A673 (cell line): Measurements from ENCODE around the gene ADGRE1.

Experiments
- EZH2 ChIP-seq: fragments of 200-600 bp; sonication (generic); IDR thresholded peaks from 2 replicates; pipeline ENCODE4 v1.6.1; 2017; ENCODE audit warnings: borderline replicate concordance, low read depth, mild to moderate bottlenecking, mixed read lengths, antibody characterized with exemption, low read length; ENCODE audit not compliant: poor library complexity, severe bottlenecking
- TF ChIP-seq, protein P1 (sequence below): fragments of 300-800, 200-600 bp; sonication (generic); conservative IDR thresholded peaks from 2 replicates; pipeline ENCODE4 v1.5.1; 2017; ENCODE audit warnings: low read depth, mild to moderate bottlenecking, antibody characterized with exemption, low read length, moderate library complexity, mixed read lengths

DNA sequence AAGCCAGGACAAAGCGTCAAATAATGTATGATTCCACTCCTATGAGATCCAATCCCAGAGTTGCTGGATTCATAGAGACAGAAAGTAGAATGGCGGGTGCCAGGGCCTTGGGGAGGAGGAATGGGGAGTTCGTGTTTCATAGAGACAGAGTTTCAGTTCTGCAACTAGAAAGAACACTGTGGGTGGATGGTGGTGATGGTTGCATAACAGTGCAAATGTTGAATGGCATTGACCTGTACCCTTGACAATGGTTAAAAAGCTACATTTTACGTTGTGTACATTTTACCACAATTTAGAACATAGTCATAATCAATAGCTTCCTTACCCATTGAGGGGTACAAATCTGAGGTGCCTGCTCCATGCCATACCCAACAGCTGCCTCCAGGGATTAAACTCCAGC, 100.5 kb downstream of the ADGRE1 start:
- TF ChIP-seq, protein P1, sequence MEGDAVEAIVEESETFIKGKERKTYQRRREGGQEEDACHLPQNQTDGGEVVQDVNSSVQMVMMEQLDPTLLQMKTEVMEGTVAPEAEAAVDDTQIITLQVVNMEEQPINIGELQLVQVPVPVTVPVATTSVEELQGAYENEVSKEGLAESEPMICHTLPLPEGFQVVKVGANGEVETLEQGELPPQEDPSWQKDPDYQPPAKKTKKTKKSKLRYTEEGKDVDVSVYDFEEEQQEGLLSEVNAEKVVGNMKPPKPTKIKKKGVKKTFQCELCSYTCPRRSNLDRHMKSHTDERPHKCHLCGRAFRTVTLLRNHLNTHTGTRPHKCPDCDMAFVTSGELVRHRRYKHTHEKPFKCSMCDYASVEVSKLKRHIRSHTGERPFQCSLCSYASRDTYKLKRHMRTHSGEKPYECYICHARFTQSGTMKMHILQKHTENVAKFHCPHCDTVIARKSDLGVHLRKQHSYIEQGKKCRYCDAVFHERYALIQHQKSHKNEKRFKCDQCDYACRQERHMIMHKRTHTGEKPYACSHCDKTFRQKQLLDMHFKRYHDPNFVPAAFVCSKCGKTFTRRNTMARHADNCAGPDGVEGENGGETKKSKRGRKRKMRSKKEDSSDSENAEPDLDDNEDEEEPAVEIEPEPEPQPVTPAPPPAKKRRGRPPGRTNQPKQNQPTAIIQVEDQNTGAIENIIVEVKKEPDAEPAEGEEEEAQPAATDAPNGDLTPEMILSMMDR = no peak
- TF ChIP-seq EZH2 = no peak
